HG02678 (cell line): Measurements from ENCODE around the gene DAD1.
"Not testable (repeated sequence)": the region's sequence is repeated elsewhere in the genome, so short reads cannot be mapped to it uniquely, and the experiment has no call there.

Experiments
- ATAC-seq: cut with Tn5 transposase; IDR thresholded peaks from one replicate; pipeline ENCODE4 v1.9.1; 2021; ENCODE audit warnings: mild to moderate bottlenecking, moderate library complexity; ENCODE audit not compliant: unreplicated experiment

Gene DAD1

DNA sequence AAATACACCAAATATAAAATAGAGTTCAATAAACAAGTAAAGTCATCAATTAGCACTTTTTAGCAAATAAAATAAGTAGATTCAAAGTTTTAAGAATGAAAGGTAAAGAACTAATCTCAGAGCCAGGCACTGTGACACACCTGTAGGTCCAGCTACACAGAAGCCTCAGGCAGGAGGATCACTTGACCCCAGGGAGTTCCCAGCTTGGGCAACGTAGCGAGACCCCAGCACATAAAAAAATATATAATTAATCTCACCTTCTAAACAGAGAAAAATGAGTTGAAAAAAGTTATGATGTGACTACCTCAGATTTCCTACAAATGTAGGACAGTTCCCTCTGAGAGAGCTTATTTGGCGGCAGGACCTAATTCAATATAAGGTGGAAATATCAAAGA is 19.3 kb downstream of the DAD1 start:
- no peak for ATAC-seq

DNA sequence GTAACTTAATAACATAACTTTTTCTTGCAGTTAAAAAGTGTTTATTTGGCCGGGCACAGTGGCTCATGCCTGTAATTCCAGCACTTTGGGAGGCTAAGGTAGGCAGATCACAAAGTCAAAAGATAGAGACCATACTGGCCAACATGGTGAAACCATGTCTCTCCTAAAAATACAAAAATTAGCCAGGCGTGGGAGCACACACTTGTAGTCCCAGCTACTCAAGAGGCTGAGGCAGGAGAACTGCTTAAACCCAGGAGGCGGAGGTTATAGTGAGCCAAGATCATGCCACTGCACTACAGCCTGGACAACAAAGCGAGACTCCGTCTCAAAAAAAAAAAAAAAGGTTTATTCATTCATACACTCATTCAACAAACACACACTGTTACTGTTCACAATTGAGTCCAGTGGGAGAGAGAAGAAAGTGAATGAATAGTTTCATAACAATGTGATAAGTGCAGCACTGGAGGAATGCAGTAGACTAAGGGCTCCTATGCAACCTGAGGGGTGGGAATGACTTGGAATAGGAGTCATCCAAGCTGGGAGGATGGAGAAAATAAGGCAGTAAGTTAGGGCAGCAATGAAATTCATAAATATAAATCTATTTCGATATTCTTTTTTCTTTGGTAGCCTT is 19.8 kb downstream of the DAD1 start:
- no peak for ATAC-seq

- ATAC-seq: no peak
Measured at GRCh38 chr14:22567437-22567836, 21.6 kb downstream of the DAD1 start.

DNA sequence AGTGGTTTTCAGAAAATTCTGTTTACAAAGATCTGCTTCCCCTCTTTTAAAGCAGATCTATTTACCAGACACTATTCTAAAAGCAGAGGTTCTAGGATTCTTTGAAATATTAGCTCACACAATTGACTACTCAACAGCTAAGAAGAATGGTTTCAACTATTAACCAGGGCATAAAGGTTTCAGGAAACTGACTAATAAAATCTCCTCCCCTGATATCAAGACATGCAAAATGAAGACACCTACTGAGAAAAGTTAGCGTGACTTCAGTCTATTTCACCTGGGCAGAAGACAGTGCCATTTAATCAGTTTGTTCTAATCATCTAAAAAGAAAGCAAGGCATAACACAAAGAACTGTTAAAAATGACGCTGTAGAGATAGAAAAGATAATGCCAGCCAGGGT is 22.2 kb downstream of the DAD1 start:
- no peak for ATAC-seq

DNA sequence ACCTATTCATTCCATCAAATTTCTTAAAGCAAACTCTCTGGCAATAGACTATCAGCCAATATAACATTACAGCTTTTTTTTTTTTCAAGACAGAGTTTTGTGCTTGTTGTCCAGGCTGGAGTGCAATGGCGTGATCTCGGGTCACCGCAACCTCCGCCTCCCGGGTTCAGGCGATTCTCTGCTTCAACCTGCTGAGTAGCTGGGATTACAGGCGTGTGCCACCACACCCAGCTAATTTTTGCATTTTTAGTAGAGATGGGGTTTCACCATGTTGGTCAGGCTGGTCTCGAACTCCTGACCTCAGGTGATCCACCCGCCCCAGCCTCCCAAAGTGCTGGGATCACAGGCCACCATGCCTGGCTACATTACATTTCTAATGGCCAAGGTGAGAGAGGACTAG is 22.8 kb downstream of the DAD1 start:
- not testable (repeated sequence) for ATAC-seq

DNA sequence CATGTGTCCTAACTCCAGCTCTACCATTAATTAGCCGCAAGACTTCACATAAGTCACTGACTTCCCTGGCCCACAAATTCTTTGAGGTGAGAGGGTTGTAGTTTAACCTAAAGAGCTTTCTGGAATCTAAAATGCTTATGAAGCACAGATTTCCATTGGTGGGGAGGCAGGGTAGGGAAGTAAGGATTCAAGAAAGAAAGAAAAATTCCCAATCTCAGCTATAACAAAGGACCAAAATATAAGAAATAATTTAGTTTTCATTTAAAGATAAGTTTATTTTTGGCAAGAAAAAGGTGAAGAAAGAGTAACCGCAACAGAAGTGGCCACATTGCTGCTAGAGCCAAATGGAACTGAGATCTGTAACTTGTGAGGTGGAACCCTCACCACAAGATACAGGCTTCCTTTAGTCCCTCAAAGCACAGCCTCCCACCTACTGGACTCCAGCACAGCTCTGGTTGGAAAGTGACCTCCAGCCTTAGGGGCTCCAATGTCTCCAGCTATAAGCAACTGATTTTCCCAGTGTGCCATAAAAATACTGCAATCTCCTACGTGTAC is 23.6 kb downstream of the DAD1 start:
- ATAC-seq: peak; percentile 33

- no peak for ATAC-seq
Measured at GRCh38 chr14:22564463-22564862, 24.6 kb downstream of the DAD1 start.

DNA sequence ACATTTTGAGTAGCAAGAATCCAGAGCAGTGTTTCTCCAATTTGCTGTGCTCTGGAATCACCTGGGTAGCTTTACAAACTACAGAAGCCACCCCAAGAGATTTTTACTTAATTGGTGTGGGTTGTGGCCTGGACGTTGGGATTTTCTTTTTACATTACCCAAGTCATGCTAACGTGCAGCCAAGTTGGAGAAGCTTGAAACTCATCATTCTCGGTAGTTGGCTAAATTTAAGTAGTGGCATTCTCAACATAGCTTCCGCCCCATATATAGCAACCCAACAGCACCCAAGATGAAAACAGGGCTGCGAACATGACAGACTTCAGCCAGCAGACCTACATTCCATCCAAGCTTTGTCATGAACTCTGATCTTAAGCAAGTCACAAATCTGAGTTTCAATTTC is 25.0 kb downstream of the DAD1 start:
- peak; percentile 40 for ATAC-seq

- ATAC-seq: no peak
Measured at GRCh38 chr14:22561661-22562579, 27.1 kb downstream of the DAD1 start.

GRCh38 chr14:22561366-22561660 is 27.7 kb downstream of the DAD1 start:
- ATAC-seq: no peak

GRCh38 chr14:22560662-22561365 is 28.2 kb downstream of the DAD1 start:
- ATAC-seq: no peak

GRCh38 chr14:22559041-22559440 is 30.0 kb downstream of the DAD1 start:
- ATAC-seq: no peak

GRCh38 chr14:22558221-22558913 is 30.7 kb downstream of the DAD1 start:
- no peak for ATAC-seq

GRCh38 chr14:22557846-22558220 is 31.2 kb downstream of the DAD1 start:
- ATAC-seq: no peak

GRCh38 chr14:22556990-22557623 is 31.9 kb downstream of the DAD1 start:
- peak; percentile 28 for ATAC-seq

GRCh38 chr14:22556021-22556989 is 32.7 kb downstream of the DAD1 start:
- ATAC-seq: peak; percentile 69

DNA sequence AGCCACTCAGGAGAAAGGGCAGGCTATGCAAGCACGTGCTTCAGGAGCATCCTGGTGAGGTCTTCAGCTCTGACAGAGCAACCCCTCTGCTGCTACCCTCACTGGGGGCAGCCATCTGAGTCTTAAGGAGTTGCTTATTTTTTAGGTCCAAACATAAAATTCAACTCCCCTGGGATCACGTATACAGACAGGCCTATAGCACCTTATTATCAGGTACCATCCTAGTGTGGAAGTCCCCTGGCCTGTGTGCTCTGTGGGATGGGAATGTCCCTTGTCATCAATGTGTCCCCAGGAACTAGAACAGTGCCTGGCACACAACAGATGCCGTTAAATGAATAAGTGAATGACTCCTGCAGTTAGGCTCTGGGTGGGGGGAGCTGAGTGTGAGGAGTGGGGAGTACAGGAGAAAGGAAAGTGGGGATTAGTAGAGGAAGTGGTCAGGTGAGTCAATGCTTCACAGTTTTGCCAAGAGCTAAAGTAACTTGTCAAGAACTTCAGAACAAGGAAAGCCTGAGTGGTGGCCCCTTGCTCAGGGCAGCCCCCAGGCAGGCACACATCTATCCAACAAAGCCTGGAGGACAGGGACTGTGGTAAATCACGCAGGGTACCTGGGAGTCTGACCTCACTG is 33.5 kb downstream of the DAD1 start:
- ATAC-seq: peak; percentile 1

DNA sequence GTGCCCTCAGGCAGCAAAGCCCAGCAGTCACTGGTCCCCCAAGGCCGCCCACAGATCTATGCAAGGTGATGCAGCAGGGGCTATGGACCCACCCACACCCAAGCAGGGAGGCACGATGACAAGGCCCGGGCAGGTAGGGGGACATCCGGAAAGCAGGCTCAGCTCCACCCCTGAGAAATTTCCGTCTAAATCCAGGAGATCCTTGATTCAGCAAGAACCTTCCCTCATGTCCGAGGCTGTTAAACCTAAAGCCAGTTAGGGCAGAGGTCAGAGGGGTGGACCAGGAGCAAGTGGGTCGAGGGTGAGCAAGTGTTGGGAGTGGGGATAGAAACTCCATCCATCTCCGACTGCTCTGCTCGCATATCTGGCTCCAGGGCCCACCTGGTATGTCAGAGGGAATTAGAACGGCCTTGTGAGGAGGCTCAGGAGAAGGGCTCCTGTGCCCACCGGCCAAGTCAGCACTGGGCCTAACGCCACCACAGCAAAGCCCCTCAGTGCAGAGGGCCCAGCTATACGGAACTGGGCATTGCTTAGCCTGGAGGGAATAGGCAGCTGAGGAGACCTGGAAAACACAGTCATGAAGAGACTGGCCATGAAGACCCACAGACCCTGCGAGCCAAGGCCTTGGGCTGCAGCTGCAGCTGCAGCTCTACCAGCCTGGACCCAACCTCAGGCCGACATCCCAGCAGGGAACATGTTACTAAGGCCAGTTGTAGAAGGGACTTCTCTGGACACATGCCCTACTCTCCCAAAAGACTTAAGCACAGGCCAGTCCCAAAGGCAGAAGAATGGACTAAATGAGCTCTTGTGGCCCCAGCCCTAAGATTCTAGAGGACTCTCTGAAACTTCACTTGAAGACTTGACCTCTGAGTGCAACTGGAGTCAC is 34.3 kb downstream of the DAD1 start:
- ATAC-seq: no peak
